Sigmoid colon (tissue), 3 donors: ENCODE data around the gene ZNF692.

Experiments used
- CTCF ChIP-seq, 4 experiments: fragments of 450-650 bp in 3 of 4; fragments of 200-600 bp in 1 of 4; IDR thresholded peaks; one replicate each; pipeline ENCODE4 v1.5.1; 2016 to 2019; ENCODE audit warnings: antibody characterized with exemption in 4 of 4, mild to moderate bottlenecking in 3 of 4, moderate library complexity in 2 of 4
- POLR2A ChIP-seq, 2 donors: fragments of 450-650 bp; IDR thresholded peaks; one replicate each; pipeline ENCODE4 v1.6.1; 2016; ENCODE audit warnings: antibody characterized with exemption in 2 of 2, mild to moderate bottlenecking in 2 of 2, moderate library complexity in 2 of 2

GRCh38 chr1:248800459-248800858, 58.4 kb downstream of the ZNF692 start:
- TF ChIP-seq POLR2A (IDR thresholded peaks at IDR 0.05) (no peak), CTCF (IDR thresholded peaks at IDR 0.05) (no peak)
